AG10803 (cell line): Measurements from ENCODE around the gene ADAMTS15.

Experiments used
- DNase-seq: peaks from one replicate; pipeline ENCODE4 v3.0.0; 2010; ENCODE audit warnings: low read depth
- H3K4me3 ChIP-seq: 2 replicates; pipeline ENCODE4 v1.5.1; 2011; ENCODE audit warnings: mild to moderate bottlenecking, low read length, control low read depth
- CTCF ChIP-seq: conservative IDR thresholded peaks from 2 replicates; pipeline ENCODE4 v1.5.1; 2011; ENCODE audit warnings: mild to moderate bottlenecking, low read length, control low read depth, inconsistent platforms

Gene ADAMTS15

GRCh38 chr11:130404727-130405126 is 43.7 kb upstream of the ADAMTS15 start:
- DNase-seq: no peak
- TF ChIP-seq CTCF: no peak
- no peak overlapping the region for H3K4me3 ChIP-seq

- TF ChIP-seq CTCF: no peak
- H3K4me3 ChIP-seq: no peak overlapping the region
- no peak for DNase-seq
These were observed 43.0 kb upstream of the ADAMTS15 start for GRCh38 chr11:130405428-130405827.

DNA sequence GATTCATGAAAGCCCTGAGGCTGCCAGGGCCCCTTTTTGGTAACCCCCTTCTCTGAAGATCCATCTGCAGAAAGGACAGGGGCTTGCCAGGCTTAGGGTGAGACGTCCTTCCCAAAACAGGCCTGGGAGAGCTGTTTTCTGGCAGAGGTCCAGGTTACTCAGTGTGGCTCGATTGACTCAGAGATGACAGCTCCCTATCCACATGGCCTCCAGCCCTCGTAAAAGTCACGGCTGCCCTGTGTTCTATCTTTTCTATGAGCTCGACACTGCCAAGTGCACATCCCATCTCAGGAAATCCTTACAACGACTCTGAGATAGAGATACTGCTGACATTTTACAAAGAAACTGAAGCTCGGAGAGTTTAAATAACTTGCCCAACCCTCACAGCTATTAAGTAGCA is 40.5 kb upstream of the ADAMTS15 start:
- DNase-seq: peak; percentile 85
- TF ChIP-seq CTCF: no peak
- H3K4me3 ChIP-seq: no peak overlapping the region

- DNase-seq: no peak
- no peak overlapping the region for H3K4me3 ChIP-seq
- TF ChIP-seq CTCF: no peak
These were observed 40.0 kb upstream of the ADAMTS15 start for GRCh38 chr11:130408401-130408890.

DNA sequence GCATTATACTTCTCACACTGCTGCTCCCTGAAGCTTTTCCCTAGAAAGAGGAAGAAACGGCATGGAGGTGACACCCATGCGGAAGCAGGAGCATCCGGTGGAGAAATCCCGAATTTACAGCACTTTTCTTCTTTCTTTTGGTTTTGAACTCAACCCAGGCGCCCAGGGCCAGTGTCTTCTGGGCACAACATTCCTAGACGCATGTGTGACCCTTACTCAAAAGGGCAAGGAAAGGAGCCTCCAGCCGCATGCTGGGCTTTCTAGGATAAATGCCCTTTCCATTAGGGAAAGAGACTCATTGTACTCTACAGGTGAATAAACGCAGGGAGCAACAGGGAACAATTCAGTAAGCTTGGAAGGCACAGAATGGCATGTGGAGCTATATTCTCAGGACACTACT is 39.5 kb upstream of the ADAMTS15 start:
- H3K4me3 ChIP-seq: no peak overlapping the region
- TF ChIP-seq CTCF: no peak
- DNase-seq: no peak

GRCh38 chr11:130409594-130410388 is 38.7 kb upstream of the ADAMTS15 start:
- no peak for DNase-seq

More at GRCh38 chr11:130409594-130410388, 38.7 kb upstream of the ADAMTS15 start:
- no peak for TF ChIP-seq CTCF
- H3K4me3 ChIP-seq: no peak overlapping the region
